Inflammatory macrophage treated with lipopolysaccharide for 4 hours (primary cell): Measurements from ENCODE around the gene ITPRIP.

Experiments
- DNase-seq: peaks from one replicate; pipeline ENCODE4 v3.0.0-alpha.2; 2020

Gene ITPRIP

DNA sequence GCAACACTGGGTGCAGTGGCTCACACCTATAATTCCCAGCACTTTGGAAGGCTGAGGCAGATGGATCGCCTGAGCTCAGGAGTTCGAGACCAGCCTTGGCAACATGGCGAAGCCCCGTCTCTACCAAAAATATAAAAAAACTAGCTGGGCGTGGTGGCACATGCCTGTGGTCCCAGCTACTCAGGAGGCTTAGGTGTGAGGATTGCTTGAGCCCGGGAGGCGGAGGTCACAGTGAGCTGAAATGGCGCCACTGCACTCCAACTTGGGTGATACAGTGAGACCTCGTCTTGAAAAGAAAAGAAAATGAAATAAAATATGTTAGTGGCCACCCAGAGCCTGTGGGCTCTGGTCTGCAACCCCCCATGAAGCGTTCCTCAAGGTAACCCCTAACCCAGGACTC is 13.3 kb downstream of the ITPRIP start:
- no peak for DNase-seq

DNA sequence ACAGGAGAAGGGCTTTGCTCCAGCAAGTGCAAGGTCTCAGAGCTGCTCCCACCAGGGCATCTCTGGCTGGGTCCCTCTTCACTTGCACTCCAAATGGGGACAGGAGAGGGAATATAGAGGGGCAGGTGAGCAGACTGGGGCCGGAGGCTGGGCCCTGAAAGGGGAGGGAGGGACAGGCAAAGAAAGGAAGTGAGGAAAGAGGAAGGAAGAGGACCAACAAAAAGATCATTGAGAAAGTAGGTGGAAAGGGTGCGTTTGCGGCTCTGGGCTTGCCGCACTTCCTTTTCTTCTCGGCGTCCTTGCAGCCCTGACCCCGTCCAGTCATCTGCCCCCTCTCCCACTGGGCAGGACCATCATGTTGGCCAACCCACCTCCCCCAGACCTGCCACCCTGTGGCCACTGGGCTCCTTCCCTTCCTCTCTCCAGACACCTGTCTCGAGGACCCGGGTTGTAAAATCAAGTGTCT is 14.0 kb downstream of the ITPRIP start:
- peak; percentile 93 for DNase-seq

DNA sequence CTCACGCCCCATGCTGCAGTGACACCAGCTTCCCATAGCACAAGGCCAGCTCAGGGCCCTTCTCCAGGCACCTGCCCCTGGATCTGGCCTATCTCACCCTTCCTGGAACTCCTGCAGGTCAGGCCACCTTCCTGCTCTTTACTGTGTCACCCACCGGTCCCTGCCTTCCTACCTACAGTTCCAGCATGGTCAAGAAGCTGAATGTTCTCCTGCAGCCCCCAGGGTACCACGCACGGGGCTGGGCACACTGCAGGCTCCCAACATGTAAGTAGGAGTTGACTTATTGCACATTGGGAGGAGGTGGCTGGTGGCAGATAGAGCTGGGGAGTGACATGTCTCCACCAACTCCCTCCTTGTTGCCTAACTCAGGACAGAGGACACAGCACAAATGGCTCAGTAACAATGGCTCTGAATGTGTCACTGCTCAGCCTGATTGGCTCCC is 14.5 kb downstream of the ITPRIP start:
- DNase-seq, result peak; percentile 80

DNA sequence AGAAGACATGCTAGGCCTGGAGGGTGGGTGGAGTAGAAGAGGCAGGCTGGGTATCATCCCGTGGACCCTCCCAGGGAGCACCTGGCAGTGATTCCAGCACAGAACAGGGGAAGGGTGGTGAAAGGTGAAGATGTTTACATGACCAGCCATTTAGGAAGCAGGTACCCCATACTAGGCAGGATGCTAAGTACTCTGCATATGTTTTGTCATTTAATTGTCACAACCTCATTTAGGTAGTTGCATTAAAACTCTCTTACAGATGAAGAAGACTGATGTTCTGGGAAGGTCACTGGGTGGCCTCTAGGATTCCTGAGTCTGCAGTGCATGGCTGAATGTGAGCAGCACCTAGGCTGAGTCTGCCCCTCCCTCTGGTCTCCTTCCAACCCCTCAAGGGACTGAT is 15.2 kb downstream of the ITPRIP start:
- no peak for DNase-seq

DNA sequence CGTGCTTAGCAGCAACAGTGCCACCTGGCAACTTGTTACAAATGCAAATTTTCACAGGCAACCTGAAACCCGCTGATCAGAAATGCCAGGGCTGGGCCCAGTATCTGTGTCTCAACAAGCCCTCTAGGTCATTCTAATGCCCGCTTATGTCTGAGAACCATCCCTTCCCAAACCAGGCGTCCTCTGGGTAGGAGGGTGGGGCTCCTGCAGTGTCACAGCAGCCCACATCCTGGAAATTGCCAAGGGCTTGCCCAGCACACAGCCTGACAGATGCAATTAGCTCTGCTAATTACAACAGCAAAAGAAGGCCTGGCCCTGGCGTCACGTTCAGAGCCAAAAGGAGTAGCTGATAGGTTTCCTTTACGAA is 15.9 kb downstream of the ITPRIP start:
- peak; percentile 82 for DNase-seq

DNA sequence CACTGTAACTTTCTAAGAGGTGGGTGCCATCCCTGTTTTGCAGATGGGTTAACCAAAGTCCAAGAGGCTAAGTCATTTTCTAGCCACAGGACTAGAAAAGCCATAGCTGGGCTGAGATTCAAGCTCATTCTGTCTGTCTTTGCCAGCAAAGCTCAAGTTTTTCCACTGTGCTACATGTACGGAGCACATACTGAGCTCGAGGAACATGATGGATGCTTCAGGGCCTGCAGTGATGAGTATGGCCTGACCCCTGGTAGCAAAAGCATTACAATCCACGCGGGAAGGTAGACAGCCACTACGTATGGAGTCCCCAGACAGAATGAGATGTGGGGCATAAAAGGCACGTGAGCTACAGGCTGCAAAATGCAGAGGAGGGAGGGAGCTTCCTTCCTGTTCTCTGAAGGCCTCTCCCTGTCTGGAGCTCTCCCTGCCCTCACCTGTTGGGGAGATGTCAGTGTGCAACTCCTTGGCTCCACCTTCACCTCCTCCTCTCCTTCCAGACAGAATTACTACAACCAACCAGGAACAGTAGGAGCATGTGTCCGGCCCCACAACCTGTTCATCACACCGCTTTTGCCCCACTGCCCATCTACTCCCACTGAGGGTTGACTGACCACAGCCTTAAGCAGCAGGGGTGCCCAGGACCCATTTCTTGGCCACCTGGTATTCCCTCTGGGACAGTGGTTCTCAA is 16.4 kb downstream of the ITPRIP start:
- DNase-seq, result no peak

DNA sequence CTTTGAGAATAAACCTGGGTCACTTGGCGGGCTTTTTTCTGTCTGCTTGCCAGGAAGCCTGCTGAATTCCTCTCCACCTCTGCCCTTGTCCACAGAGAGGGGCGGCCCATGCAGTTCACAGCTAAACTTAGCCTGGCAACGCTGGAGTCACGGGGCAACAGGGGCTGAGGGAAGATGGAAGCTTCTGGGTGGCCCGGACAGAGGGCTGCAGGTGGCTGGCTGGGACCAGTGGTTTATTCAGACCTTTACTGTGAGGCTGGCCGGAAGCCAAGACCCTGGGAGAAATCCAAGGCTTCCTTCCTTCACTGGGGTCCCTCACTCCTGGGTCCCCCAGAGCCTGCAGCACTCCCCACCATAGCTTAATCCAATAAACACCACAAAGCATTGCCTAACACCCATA is 17.0 kb downstream of the ITPRIP start:
- no peak for DNase-seq

DNA sequence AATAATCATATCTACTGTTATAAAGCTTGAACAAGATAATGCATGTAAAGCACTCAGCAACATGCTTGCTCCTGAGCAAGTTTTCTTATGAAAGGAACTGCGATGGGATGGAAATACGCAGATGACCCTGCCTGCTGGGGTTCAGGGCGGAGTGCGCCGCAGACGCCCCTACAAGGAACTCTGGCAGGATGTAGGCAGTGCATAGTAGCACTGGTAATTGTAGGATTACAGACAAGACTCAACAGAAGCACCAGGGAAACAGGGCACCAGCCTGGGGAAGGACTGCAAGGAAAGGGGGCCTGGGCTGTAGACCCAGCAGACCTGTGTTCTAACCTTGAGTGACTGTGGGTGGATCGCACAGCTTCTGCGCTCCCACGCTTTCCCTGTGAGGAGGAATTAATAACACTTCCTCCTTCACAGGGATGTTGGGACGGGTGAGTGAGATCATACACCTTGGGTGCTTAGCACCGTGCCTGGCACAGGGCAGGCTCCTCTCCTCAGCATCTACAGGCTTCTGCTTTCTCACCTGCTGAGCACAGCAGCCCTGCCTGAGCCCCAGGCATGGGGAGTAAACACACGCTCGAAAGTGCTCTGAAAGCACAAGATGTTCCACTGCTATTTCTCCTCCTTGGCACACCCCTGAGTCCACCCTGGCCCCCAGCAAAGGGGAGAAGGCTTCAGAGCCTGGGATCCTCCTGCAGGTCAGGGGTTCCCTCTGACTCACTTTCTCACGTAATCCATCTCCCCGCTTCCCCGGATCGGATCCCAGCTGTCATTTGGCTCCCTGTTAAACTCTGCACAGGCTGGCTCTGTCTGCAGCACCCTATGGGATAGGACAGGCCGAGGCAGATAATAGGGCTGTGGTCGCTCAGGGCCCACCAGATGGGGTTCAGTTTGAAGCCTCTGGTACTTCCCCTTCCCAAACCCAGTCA is 19.2 kb downstream of the ITPRIP start:
- DNase-seq, result peak; percentile 42

DNA sequence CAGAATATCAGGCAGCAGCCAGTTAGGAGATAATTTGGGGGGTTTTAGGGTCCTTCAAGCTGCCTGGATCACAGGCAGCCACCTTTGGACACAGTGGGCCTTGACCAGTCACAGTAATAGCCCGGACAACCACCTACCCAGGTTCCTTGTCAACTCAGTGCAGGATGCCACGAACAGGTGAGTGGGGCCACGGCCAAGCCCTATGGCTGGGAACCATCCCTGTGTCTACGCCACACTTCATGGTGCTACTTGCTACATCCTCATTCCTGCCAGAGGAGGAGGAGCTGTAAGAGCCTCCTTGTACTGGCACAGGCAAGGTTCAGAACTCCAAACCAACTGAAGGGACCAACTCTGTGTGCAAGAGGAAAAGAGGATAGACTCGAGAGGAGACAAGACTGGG is 19.9 kb downstream of the ITPRIP start:
- no peak for DNase-seq

DNA sequence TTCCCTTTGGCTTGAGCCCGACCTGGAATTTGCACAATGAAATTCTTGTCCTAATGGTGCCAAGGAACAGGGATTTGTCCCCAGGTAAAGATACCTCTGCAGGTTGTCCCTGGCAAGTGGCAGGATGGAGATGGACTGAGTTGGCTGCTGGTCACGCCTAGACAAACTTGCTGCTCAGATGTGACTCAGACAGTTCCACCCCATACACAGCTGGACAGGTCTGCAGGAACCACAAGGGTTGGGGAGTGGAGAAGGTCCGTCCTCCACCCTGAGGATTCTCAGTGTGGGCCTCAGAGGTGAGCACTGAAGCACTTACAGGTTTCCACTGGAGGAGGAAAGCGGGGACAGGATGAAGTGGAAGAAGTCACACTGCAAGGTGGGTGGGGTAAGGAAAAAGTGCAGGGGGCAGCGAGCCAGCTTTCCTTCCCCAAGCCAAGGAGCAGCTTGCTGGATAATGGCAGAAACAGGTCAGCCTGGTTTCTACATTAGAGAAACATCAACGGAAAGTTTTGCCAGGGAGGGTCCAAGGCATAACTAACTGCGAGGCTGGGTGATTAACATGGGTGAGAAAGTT is 20.5 kb downstream of the ITPRIP start:
- DNase-seq, result no peak

DNA sequence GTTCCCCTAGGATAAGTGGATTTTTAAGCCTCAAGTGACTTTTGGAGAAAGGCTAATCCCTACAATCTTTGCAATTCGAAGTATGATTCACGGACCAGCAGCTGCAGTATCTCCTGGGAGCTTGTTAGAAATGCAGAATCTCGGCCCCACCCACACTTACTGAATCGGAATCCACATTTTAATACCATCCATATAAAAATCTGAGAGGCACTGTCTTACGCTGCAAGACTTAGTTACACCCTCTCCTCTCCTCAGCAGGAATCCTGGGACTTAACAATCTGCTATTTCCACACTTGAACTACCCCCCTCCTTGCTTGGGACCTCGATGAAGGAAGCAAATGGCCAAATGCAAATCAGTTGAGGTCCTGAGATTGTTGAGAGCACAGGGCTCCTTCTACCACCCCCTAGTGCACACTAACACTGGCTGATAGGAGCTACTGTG is 21.0 kb downstream of the ITPRIP start:
- no peak for DNase-seq

DNA sequence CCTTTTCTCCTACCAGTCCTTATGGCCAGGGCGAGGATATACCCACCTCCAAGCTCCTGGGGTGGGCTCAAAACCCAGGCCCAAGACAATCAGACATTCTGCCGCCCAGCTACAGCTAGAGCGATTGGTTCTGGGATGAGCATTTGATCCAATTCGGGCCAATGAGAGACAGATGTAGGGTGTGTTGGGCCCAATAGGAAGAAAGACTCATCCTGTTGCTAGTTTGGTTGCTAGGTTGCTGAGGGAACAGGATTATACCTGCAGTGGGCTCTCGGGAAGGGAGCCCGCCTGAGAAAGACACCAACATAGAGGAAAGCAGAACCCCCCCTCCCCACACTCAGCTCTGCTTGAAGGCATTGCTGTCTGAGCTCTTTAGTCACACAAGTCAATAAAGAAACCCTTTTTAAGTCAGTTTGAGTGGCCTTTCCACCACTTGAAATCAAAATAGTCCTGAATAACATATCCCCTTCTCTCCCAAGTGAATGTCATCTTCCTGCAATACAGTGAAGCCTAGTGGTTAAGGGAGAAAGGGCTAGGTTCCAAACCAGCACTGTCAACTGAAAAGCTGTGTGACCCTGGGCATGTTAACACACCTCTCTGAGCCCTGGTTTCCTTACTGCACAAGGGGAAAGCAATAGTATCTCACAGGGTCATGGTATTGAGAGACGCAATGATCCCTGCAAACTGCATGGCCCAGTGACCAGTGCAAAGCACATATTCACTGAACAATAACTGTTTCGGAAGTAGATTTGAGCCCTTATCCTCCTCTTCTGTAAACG is 21.8 kb downstream of the ITPRIP start:
- no peak for DNase-seq

DNA sequence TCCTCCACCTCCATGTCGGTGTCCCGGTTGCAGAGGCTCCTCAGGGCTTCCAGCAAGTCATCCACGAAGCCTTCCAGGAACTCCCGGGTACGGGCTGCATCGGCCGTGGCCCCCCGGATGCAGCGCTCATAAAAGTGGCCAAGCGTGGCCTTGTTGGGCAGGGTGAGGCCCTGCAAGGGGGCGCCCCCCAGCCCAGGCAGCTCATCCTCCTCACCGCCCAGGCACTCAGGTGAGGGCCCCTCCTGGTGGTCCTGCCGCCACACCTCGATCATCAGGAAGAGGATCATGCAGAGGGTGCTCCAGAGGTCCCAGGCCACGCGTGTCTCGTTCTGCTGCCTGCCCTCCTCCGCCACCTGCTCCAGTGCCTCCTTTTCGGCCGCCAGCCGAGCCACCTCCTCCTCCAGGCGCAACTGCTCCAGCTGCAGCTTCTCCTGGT is 22.8 kb downstream of the ITPRIP start:
- DNase-seq, result no peak

DNA sequence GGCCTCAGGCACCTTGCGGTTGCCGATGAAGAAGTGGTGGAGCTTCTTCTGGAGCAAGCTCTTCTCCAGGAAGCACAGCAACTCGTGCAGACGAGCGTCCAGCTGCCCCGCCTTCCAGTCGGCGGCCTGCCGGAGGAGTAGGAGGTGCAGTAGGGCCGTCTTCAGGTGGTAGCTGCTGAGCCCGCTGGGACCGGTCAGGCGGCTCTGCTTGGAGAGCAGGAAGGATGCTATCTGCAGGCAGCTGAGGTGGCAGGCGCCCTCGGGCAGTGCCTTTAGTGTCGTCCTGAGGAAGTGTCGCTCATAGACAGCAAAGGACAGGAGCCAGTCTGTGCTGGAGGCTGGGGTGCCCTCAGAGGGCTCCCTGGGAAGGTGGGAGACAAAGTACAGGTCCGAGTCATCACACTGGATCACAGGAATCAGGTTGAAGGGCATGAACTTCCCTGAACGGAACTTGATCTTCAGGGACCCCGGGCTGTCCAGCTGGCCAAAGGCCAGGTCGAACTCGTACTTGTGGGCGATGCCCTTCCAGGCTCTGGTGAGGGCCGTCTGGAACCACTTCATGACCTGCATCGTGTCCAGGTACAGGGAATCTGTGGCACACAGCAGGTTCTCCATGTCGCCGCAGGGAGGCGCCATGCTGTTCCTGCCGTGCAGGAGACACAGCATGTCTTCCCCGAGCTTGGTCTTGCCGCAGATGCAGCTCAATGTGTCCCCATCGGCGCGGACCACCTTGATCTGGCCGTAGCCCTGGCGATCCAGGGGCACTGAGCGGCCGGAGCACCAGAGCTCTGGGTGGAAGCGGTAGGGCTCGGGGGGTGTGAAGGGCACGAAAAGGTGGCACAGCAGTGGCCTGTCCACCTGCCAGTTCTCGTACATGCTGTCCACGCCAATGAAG is 23.4 kb downstream of the ITPRIP start:
- DNase-seq, result no peak

DNA sequence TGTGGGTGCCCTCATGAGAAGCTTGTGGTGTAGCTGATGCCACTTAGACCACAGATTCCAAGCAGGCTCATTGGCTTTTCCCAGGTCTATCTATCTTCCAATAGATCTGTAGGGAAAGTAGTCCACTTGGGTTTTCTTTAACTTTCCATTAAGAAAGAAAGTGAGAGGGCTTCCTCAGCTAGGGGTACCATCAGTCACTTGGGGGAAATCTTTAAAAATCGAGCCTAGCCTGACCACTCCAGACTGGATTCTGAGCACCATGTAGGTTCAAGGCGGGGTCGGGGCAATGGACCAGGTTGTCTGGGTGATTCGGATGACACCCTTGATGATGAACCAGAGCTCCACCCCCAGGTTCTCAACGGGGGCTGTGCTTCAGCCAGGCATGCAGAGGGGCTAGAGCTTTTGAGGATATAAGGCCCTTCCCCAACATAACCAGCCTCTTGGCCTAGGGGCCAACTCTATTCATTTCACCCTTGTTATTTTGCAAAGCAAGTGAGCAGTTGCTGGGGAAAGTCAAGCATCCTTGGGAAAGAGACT is 27.0 kb downstream of the ITPRIP start:
- no peak for DNase-seq

DNA sequence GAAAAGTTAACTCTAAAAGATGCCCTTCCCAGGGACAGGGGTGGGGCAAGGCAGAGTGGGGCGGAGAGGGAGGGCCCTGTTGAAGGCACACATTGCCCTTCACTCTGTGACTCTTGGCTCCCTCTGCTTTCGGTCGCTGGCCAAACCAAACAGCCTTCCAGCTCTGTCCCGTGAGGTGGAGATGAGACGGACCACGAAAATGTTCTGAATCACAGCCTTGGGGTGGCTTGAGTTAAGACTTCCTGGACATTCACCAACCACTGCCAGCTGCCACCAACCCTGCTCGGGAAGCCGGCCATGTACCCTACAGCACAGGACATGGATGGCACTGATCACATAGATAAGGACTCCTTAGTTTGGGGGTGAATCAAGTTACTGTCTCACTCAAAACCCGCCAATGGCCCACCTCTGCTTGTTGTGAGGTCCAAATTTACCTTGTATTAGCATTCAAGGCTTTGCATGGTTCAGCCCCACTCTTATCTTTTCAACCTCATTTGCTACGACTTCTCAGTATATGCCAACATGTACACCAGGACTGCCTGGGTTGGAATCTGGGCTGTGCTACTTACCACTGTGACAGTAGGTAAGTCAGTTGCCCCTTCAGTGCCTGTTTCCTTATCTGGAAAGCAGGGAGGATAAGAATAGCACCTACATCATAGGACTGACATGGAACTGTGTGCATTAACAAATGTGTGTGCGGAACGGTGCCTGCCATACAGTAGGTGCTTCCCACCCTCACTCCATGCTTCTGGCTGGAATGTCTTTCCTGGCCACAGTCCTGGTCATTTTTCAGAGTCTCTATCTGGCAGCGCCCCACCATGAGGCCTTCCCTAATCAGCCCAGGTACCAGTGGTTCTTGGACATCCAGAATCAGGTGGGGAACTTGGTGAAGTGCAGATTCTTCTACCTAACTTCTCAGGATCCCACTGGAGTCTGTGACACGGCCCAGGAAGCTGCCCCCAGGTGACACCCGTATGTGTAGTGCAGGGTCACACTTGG is 28.0 kb downstream of the ITPRIP start:
- DNase-seq, result no peak

DNA sequence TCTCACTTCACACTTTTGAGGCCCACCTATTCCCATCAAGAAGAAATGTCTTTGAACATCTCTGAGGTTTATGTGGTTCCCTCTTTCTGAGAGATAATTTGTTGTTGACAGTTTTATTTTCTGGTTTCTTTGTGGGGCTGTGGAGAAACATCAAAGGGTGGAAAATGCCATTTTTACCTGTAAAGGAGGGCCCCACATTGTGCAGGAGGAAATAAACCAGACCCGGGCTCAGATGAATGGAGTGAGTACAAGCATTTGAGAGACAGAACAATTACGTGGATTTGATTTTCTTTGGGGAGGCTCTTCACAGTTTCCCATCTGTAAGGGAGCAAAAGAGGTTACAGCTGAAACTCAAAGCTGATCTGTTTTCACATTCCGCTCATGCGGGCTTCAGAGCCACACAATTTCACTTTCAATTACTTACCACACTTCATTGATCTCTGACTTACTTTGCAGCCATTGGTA is 29.8 kb downstream of the ITPRIP start:
- DNase-seq, result no peak

DNA sequence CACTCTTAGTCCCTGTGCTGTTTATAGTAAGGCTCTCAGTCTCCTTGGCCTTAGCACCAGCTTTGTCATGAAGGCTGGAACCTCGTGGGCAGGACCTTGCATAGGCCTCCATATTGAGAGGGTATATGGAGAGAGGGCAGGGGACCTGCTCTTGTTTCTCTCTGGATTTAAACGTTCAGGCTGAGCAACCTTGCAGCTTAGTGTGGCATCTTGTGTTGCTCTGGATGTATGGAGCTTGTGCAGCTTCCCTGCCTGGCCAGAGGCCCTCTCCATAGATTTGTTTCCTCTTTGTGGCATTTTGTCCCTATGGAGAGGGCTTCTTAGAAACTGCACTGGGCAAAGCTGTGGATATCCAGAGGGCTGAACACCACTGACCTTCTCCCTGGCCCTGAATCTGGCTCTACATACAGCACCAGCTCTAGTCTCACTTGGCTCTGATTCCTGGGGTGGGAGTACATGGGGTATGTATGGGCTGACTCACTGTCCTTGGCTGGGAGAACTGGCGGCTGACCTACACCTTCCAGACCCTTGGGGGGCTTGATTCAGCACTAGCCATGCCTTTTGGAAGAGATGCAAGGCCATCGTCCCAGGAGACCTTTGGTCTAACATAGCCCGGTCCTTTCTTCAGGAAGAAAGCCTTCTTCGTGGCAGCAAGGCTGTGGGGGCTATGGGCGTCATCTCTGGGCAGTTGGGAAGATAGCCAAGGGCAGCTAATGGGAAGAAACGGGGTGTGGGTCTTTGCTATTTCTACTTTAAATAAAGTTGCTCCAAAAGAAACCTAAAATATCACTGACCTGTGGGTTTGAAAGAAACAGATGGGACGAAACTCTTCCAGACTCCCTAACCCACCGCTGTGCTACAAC is 30.5 kb downstream of the ITPRIP start:
- DNase-seq, result no peak

DNA sequence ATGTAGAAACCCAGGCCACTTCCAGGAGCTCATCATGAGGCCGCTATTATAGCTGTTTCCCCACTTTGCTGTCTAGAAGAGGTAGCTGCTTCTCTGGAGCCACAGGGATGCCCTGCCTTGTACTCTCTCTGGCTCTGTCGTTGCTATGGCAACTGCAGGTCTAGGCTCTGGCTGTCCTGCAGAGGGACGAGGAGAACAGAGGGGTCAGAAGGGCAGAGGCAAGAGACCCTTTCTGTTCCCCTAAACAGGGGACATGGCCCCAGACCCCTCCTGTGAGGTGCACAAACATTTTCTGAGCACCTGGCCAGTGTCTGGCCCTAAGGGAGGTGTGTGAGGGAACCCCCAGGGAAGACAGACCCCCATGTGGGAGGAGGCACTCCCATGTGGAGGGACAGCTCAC is 31.4 kb downstream of the ITPRIP start:
- no peak for DNase-seq
